HG02642 (cell line): ENCODE results near the gene SMARCA1.
A peak's percentile ranks its signal among the peaks of the same experiment; 100 is the strongest.

Experiments used
- ATAC-seq: cut with Tn5 transposase; IDR thresholded peaks from one replicate; pipeline ENCODE4 v1.9.1; 2021; ENCODE audit warnings: mild to moderate bottlenecking; ENCODE audit not compliant: unreplicated experiment, poor library complexity

Gene SMARCA1

GRCh38 chrX:129462707-129463106 is 60.6 kb downstream of the SMARCA1 start:
- no peak for ATAC-seq

DNA sequence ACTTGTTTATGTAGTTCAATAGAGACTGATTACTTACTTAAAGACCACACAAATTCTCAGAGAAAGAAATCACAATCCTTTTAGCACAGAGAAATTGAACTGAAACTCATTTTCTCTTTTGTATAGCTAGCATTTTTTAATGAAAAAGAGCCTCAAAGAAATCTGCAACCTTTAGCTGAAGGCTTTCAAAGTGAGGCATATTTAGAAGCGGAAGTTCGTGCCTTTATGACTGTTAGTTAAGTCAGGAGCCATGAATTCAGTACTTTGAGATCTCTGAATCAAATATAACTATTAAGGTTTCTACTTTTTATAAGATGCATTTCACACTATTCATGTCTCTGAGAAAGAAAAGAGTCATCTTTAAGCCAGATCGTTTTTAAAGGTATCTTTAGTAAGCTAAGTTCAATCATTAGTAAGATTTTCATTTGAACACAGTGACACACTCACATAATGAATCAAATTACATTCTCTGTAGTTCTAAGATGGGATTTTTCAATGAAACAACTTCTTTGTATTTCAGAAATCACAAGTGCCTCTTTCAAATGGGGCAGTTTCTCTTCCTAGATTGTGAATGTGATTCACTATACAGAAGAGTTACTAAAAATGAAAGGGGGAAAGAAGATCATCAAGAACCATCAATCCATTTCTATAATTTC is 61.4 kb downstream of the SMARCA1 start:
- ATAC-seq, result no peak

GRCh38 chrX:129452523-129452922 is 70.8 kb downstream of the SMARCA1 start:
- no peak for ATAC-seq

- ATAC-seq, result no peak
Measured at GRCh38 chrX:129450123-129450522, 73.2 kb downstream of the SMARCA1 start.

- ATAC-seq, result no peak
Measured at GRCh38 chrX:129449148-129449547, 74.1 kb downstream of the SMARCA1 start.

DNA sequence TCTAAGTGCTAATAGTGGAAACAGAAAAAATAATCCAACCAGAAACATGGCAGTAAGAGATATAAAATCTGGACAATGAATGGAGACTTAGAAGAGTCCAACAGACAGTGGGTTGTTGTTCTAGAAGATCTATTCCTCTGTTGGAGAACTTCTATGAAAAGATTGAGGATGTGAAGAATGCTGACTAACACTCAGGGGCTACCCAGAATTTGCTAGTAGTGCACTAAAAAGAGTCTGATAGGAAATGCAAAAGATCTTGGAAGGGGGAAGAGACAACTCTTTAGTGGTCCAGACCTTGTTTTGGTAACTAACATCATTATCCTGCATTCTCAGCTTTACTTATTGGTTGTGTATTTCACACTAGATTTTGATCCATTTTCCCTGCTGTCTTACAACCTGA is 77.9 kb downstream of the SMARCA1 start:
- ATAC-seq, result no peak

DNA sequence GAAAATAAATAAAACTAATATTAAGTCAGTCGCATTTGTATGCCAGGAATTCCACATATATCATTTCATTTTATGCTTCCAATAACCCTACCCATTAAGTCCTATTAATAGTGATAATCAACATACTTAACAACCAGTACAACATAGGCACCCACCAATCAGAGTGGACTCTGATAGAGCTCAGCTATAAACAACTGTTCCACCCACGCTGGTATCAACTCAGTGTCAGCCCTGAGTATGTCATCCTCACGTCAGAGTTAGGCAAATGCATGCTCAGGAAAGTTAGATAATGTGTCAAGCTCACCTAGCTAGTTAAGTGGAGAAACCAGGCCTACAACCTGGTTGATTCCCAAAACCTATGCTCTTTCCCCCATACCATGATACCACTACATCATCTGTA is 89.3 kb downstream of the SMARCA1 start:
- ATAC-seq, result no peak

DNA sequence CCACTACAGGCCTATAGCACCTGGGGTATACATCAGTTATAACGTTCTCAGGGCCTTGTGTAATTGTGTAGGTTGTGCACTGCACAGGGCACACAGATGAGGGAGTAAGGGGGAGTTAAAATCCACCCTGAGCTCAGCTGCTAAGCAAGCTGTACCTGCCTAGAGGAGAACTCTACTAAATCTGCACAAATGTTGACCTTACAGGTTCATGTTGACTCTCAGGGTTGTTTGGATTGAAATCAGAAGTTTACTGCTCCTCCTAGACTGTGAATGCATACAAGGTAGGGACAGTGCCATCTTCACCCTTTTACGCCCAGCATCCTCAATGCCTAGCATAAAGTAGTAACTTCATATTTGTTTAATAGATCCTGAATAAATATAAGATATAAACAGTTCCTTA is 89.8 kb downstream of the SMARCA1 start:
- no peak for ATAC-seq

GRCh38 chrX:129427267-129427666 is 96.0 kb downstream of the SMARCA1 start:
- ATAC-seq, result peak; percentile 57

DNA sequence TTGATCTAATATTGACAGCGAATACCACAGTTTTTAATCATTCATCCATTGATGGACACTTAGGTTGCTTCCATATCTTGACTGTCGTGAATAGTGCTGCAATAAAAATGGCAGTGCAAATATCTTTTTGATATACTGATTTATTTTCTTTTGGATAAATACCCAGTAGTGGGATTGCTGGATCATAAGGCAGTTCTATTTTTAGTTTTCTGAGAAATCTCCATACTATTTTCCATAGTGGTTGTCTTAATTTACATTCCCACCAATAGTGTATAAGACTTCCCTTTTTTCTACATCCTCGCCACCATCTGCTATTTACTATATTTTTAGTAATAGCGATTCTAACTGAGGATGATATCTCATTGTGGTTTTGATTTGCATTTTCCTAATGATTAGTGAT is 100.1 kb downstream of the SMARCA1 start:
- ATAC-seq, result no peak

DNA sequence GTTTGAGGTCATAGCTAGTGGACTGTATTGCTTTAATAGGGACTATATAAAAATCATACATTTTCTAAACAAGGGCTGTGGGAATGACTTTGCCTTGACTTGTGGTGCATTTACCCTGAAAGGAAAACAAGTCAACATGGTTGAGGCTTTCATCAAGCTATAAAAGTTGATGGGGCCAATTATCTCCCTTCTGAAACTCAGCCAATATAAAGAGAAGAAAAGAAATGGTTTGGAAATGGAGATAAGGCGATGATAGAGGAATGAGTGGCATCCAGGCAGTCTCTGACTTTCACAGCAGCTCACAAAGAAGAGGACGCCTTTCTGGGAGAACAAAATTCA is 118.7 kb downstream of the SMARCA1 start:
- no peak for ATAC-seq

DNA sequence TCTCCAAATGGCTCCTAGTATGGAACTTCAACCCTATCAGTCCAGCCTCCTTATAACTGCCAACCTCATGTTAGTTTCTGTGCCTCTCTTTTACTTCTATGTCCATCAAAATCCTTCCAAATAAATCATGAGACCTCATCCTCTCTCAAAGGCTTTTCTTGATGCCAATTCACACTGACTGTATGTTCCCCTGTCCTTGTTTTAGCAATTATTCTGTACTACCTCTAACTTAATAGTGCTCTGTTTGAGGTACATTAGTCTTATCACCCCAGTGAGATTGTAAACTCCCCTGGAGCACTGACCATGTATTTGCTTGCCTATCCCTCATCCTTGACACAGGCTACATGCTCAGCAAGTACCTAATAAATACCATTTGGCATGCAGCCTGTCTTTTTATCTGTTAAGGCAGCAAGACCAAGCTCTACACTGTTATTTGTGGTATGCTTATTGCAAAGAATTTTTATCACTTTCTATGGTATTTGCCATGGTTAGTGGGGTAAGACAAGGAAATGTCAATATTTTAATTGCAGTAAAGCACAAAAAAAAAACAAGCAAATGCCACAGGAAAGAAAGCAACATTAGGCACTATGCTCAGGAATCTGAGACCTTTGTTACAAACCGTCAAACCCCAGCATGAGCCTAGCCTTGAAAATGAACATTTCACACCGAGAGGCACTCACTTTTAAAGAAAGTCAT is 119.2 kb downstream of the SMARCA1 start:
- no peak for ATAC-seq
